Activated CD4-positive, alpha-beta T cell treated with anti-CD3 and anti-CD28 coated beads for 48 hours (primary cell): ENCODE results near the gene NTN1.

Experiments
- DNase-seq: peaks from one replicate; pipeline ENCODE4 v3.0.0-alpha.2; 2020

The NTN1 gene

GRCh38 chr17:9286434-9286833 is 265.1 kb downstream of the NTN1 start:
- no peak for DNase-seq

- DNase-seq, result no peak
Observed at GRCh38 chr17:9287306-9287705, 266.0 kb downstream of the NTN1 start.

GRCh38 chr17:9290226-9290613 is 268.9 kb downstream of the NTN1 start:
- DNase-seq, result peak; percentile 21

- DNase-seq, result peak; percentile 67
Observed at GRCh38 chr17:9291912-9292560, 270.7 kb downstream of the NTN1 start.

- no peak for DNase-seq
Observed at GRCh38 chr17:9292561-9292941, 271.2 kb downstream of the NTN1 start.
